H9 (cell line): ENCODE measurements around the gene KCTD5. TPM values are rescaled to one million over a fixed set of nuclear protein-coding genes. Genes with fewer than 3 reads are reported as not detected.

Experiments
- DNase-seq: peaks from one replicate; pipeline ENCODE4 v3.0.0-alpha.2; 2017
- H2AFZ ChIP-seq: one replicate; pipeline ENCODE4 v1.6.1; 2013; ENCODE audit warnings: mild to moderate bottlenecking, low read length, control low read depth, moderate library complexity
- H2AK5ac ChIP-seq: 2 replicates; pipeline ENCODE4 v1.6.1; 2013; ENCODE audit warnings: low read length, control low read depth, mixed read lengths; ENCODE audit not compliant: insufficient read length
- H2BK120ac ChIP-seq: one replicate; pipeline ENCODE4 v1.6.1; 2013; ENCODE audit warnings: low read depth, mild to moderate bottlenecking, low read length, control low read depth, inconsistent platforms; ENCODE audit not compliant: poor library complexity, severe bottlenecking
- H2BK12ac ChIP-seq: 2 replicates; pipeline ENCODE4 v1.6.1; 2013; ENCODE audit warnings: low read length, control low read depth, mixed read lengths, low read depth; ENCODE audit not compliant: insufficient read length
- H2BK15ac ChIP-seq: 2 replicates; pipeline ENCODE4 v1.6.1; 2013; ENCODE audit warnings: low read depth, low read length, control low read depth
- H2BK20ac ChIP-seq: one replicate; pipeline ENCODE4 v1.6.1; 2013; ENCODE audit warnings: low read depth, mild to moderate bottlenecking, low read length, control low read depth, inconsistent platforms; ENCODE audit not compliant: poor library complexity, severe bottlenecking
- H2BK5ac ChIP-seq: 2 replicates; pipeline ENCODE4 v1.6.1; 2013; ENCODE audit warnings: low read length, control low read depth, mixed read lengths; ENCODE audit not compliant: insufficient read length
- H3K14ac ChIP-seq: 2 replicates; pipeline ENCODE4 v1.6.1; 2013; ENCODE audit warnings: low read length, control low read depth; ENCODE audit not compliant: insufficient read depth
- H3K18ac ChIP-seq: 2 replicates; pipeline ENCODE4 v1.6.1; 2013; ENCODE audit warnings: low read depth, mild to moderate bottlenecking, mixed read lengths, low read length, control low read depth; ENCODE audit not compliant: insufficient read length
- H3K23ac ChIP-seq: 2 replicates; pipeline ENCODE4 v1.6.1; 2013; ENCODE audit warnings: low read length, control low read depth, mixed read lengths, low read depth; ENCODE audit not compliant: insufficient read length
- H3K23me2 ChIP-seq: 2 replicates; pipeline ENCODE4 v1.6.1; 2013; ENCODE audit warnings: low read depth, mild to moderate bottlenecking, mixed read lengths, low read length, control low read depth; ENCODE audit not compliant: insufficient read length, poor library complexity, severe bottlenecking
- H3K27ac ChIP-seq: 2 replicates; pipeline ENCODE4 v1.5.1; 2013; ENCODE audit warnings: low read length, control low read depth, mixed read lengths, low read depth; ENCODE audit not compliant: insufficient read length
- H3K27me3 ChIP-seq: 2 replicates; pipeline ENCODE4 v1.6.1; 2013; ENCODE audit warnings: low read length, control low read depth, inconsistent platforms; ENCODE audit not compliant: insufficient read depth
- H3K4ac ChIP-seq: 2 replicates; pipeline ENCODE4 v1.6.1; 2013; ENCODE audit warnings: low read depth, mild to moderate bottlenecking, control low read depth, inconsistent platforms, low read length, moderate library complexity
- H3K4me1 ChIP-seq: 2 replicates; pipeline ENCODE4 v1.6.1; 2013; ENCODE audit warnings: low read length, control low read depth, inconsistent platforms; ENCODE audit not compliant: insufficient read depth
- H3K4me2 ChIP-seq: 2 replicates; pipeline ENCODE4 v1.6.1; 2013; ENCODE audit warnings: low read length, control low read depth, mixed read lengths; ENCODE audit not compliant: insufficient read length, insufficient read depth
- H3K56ac ChIP-seq: 2 replicates; pipeline ENCODE4 v1.6.1; 2013; ENCODE audit warnings: low read depth, mild to moderate bottlenecking, mixed read lengths, low read length, control low read depth; ENCODE audit not compliant: insufficient read length
- H3K79me1 ChIP-seq: 2 replicates; pipeline ENCODE4 v1.6.1; 2013; ENCODE audit warnings: low read depth, mild to moderate bottlenecking, moderate library complexity, low read length, control low read depth, inconsistent platforms; ENCODE audit not compliant: insufficient read depth, poor library complexity, severe bottlenecking
- H3K79me2 ChIP-seq: 2 replicates; pipeline ENCODE4 v1.6.1; 2013; ENCODE audit warnings: low read length, control low read depth, inconsistent platforms; ENCODE audit not compliant: insufficient read depth
- H3K9ac ChIP-seq: 2 replicates; pipeline ENCODE4 v1.6.1; 2013; ENCODE audit warnings: low read length, control low read depth, mixed read lengths; ENCODE audit not compliant: insufficient read length; ENCODE audit errors: extremely low read depth
- H3K9me3 ChIP-seq: one replicate; pipeline ENCODE4 v1.6.1; 2013; ENCODE audit warnings: low read depth, low read length, inconsistent platforms; ENCODE audit not compliant: control insufficient read depth
- H3T11ph ChIP-seq: one replicate; pipeline ENCODE4 v1.6.1; 2013; ENCODE audit warnings: mild to moderate bottlenecking, low read length, control low read depth, inconsistent platforms
- H4K20me1 ChIP-seq: one replicate; pipeline ENCODE4 v1.6.1; 2013; ENCODE audit not compliant: control insufficient read depth, insufficient read length, insufficient read depth
- H4K5ac ChIP-seq: 2 replicates; pipeline ENCODE4 v1.6.1; 2013; ENCODE audit warnings: low read depth, mild to moderate bottlenecking, mixed read lengths, low read length, control low read depth; ENCODE audit not compliant: insufficient read length
- H4K8ac ChIP-seq: replicated peaks from 2 replicates; pipeline ENCODE4 v1.6.1; 2013; ENCODE audit warnings: low read length, control low read depth, mixed read lengths, low read depth; ENCODE audit not compliant: insufficient read length
- H4K91ac ChIP-seq: 2 replicates; pipeline ENCODE4 v1.6.1; 2013; ENCODE audit warnings: low read depth, mild to moderate bottlenecking, moderate library complexity, mixed read lengths, low read length, control low read depth; ENCODE audit not compliant: insufficient read length
- H3K27ac Mint-ChIP-seq, 3 experiments: 2 replicates in 2 of 3; 3 replicates in 1 of 3; pipeline ENCODE4 v1.8.0; 2020 to 2021; ENCODE audit warnings: mixed read lengths in 3 of 3, mild to moderate bottlenecking in 1 of 3, moderate library complexity in 1 of 3
- H3K27me3 Mint-ChIP-seq: 2 replicates; pipeline ENCODE4 v1.8.0; 2021; ENCODE audit warnings: low read depth, mild to moderate bottlenecking, moderate library complexity, mixed read lengths
- H3K36me3 Mint-ChIP-seq, 3 experiments: 2 replicates in 2 of 3; 3 replicates in 1 of 3; pipeline ENCODE4 v1.8.0; 2020 to 2021; ENCODE audit warnings: low read depth in 3 of 3, mixed read lengths in 3 of 3; ENCODE audit not compliant: insufficient read depth in 1 of 3
- H3K4me1 Mint-ChIP-seq, 2 experiments: 2 replicates each; pipeline ENCODE4 v1.8.0; 2020; ENCODE audit warnings: mixed read lengths in 2 of 2
- H3K4me3 Mint-ChIP-seq, 2 experiments: 2 replicates in 1 of 2; 3 replicates in 1 of 2; pipeline ENCODE4 v1.8.0; 2020 to 2021; ENCODE audit warnings: mild to moderate bottlenecking in 2 of 2, mixed read lengths in 2 of 2, moderate library complexity in 1 of 2
- H3K9me3 Mint-ChIP-seq, 2 experiments: 2 replicates in 1 of 2; 3 replicates in 1 of 2; pipeline ENCODE4 v1.8.0; 2020; ENCODE audit warnings: mild to moderate bottlenecking in 2 of 2, mixed read lengths in 2 of 2, moderate library complexity in 1 of 2
- CTCF ChIP-seq: fragments of 200-600 bp; sonication (generic); conservative IDR thresholded peaks from 3 replicates; pipeline ENCODE4 v1.8.0; 2021; ENCODE audit warnings: antibody characterized with exemption, mild to moderate bottlenecking
- WGBS: extraction: QIAGEN DNeasy Blood & Tissue Kit; methylation state at CpG from one replicate; pipeline ENCODE4 v1.1.7; 2013; ENCODE audit warnings: missing lambda C conversion rate, low lambda C conversion rate, mixed read lengths; ENCODE audit not compliant: insufficient read length; ENCODE audit errors: extremely low coverage; 5-methylcytosine and 5-hydroxymethylcytosine counted together
- total RNA-seq: library from RNA; stranded (reverse); gene quantifications from 2 replicates; pipeline ENCODE4 v1.2.1, GENCODE V29; 2021

The KCTD5 gene
- total RNA-seq, 1 experiment from 2014 or later, result 39.9 TPM

DNA sequence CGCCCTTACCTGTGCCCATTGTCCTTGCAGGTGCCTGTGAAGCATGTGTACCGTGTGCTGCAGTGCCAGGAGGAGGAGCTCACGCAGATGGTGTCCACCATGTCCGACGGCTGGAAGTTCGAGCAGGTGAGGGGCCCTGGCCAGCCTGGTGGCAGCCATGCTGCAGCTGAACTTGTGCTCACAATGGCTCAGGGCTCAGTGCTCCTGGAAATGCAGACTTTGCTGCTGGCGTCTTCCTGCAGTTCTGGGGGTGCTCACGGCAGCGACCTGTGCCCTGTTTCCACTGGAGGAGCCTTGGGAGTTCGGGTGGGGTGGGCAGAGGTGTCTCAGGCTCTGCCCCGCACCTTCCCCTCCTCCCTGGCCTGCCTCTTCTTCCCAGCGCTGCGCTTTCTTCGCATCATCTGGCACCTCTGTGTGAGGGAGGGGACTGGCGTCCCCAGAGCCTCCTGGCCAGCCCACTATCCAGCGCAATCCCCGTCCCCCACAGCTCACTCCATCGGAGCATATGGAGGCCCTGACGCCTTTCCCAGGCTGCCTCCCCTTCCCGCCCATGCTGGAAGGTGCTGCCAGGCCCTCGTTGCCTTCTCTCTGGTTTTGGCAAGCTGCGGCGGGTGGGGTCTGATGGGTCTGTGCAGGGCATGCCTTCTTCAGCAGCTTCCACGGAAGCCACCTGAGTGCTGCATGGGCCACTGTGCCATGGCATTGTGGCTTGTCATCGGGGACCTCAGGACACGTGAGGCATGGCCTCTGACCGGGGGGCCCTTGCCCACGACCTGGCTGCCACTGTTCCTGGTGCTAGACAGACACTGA is 17.7 kb downstream of the KCTD5 start:
- Histone ChIP-seq H2BK5ac (no peak overlapping the region), H3K79me2 (no peaks in the 10 kb centered on the region), H2BK20ac (no peak overlapping the region), H2BK120ac (no peak overlapping the region), H3K4ac (no peak overlapping the region), H3K4me1 (no peaks in the 10 kb centered on the region), H3K23ac (no peak overlapping the region), H3K23me2 (no peaks in the 10 kb centered on the region), H4K91ac (no peak overlapping the region), H2BK15ac (no peak overlapping the region), H2BK12ac (no peak overlapping the region), H4K8ac (peak overlapping the region; percentile 61), H2AK5ac (no peak overlapping the region), H3K79me1 (no peaks in the 10 kb centered on the region), H3K9ac (no peak overlapping the region), H4K5ac (no peak overlapping the region), H3K18ac (no peak overlapping the region), H3K27me3 (no peaks in the 10 kb centered on the region), H3K14ac (no peak overlapping the region; the same call in 1 of the 2 replicates), H2AFZ (no peak overlapping the region), H3K9me3 (no peaks in the 10 kb centered on the region), H3K4me2 (no peak overlapping the region), H3T11ph (no peak overlapping the region), H3K27ac (no peak overlapping the region), H4K20me1 (no peaks in the 10 kb centered on the region), H3K56ac (no peak overlapping the region)
- Mint-ChIP-seq H3K27me3 (no peaks in the 10 kb centered on the region), H3K36me3 (peaks cover 7 to 26% (median 22%) of the 10 kb centered on the region in 3 experiments; a peak in 6 of 7 replicates), H3K4me1 (no peaks in the 10 kb centered on the region), H3K27ac (no peak overlapping the region), H3K4me3 (no peak overlapping the region), H3K9me3 (no peaks in the 10 kb centered on the region)
- WGBS, result no CpG with 5 or more reads among the region's 28 CpGs
- no peak for DNase-seq
- no peak for TF ChIP-seq CTCF
